HepG2 (cell line): ENCODE measurements around the gene MYOC. TPM values are rescaled to one million over a fixed set of nuclear protein-coding genes. Genes with fewer than 3 reads are reported as not detected.

Source experiments
- LRRFIP1 ChIP-seq: sonication (generic); formaldehyde crosslinking; conservative IDR thresholded peaks from 2 replicates; pipeline ENCODE4 v1.4.0; 2020; ENCODE audit warnings: missing genetic modification reagents
- STAG1 ChIP-seq: sonication (generic); formaldehyde crosslinking; IDR thresholded peaks from 2 replicates; pipeline ENCODE4 v1.4.0; 2020; ENCODE audit warnings: missing genetic modification reagents
- ZNF644 ChIP-seq: IDR thresholded peaks from 2 replicates; pipeline ENCODE4 v1.6.1; 2016; ENCODE audit warnings: low read depth
- polyA plus RNA-seq, 8 experiments: library from polyadenylated mRNA; depleted of rRNA in 3 of 8; stranded (reverse) in 7 of 8; unstranded in 1 of 8; fragments of >200 nt; fragmentation: Illumina TruSeq in 4 of 8; extraction: Trizol in 4 of 8; gene quantifications; 2 replicates each; pipeline versions ENCODE4 v1.2.1 to v1.2.3, GENCODE V29; 2011 to 2016; ENCODE audit warnings: low read depth in 4 of 8, missing spikeins in 1 of 8, mixed read lengths in 1 of 8; ENCODE audit not compliant: insufficient read depth in 1 of 8
- total RNA-seq, 5 experiments: library from RNA; depleted of rRNA; stranded (reverse); fragments of >200 nt; fragmentation: Illumina TruSeq; extraction: Trizol; gene quantifications; 2 replicates each; pipeline ENCODE4 v1.2.3, GENCODE V29; 2016; ENCODE audit warnings: low read depth in 1 of 5
- TF ChIP-seq, protein P1 (sequence below): sonication (generic); formaldehyde crosslinking; IDR thresholded peaks from 2 replicates; pipeline ENCODE4; 2020; ENCODE audit warnings: missing genetic modification reagents, mild to moderate bottlenecking, borderline replicate concordance

MYOC gene
- total and polyA plus RNA-seq, 2 of the 13 experiments (the other 11 are each of a cell fraction or from before 2014, with no cell fraction given) = not detected

DNA sequence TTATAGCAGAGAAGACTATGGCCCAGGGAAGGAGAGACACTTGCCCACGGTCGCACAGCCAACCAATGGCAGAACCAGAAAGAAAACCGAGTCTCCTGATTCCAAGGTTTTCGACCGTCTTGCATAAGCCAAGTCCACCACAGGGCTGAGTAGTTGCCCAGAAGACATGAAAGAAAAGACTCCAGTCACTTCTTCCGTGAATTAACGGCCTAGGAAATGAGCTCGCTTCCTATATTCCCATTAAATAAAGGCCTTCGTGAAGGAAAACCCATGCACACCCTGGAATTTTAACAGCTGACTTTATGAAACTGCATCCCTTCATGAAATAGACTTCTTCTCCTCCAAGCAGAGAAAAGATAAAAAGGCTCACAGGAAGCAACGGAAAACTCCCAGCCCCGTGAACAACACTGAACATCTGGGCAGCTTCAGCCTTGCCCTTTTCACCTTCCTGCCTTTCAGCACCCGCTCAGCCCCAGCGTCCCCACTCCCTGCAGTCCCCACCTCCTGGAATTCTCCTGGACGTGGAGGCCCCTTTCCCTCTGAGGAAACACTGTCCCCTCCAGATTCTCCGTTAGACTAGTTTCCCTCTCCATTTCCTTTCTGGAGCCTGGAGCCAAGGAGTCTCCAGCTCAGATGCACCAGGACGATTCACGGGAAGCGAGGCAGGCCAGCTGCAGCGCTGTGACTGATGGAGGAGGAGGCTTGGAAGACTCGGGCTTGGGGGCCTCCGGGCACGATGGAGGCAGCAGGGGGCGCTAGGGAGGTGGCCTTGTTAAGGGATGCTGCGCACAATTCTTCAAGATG lies 2.7 kb upstream of the MYOC start (continued):
- TF ChIP-seq LRRFIP1 = no peak
- TF ChIP-seq ZNF644 (CRISPR knock-in tag) = peak; percentile 71
- TF ChIP-seq STAG1 (CRISPR knock-in tag) = peak; percentile 35
- TF ChIP-seq, protein P1, sequence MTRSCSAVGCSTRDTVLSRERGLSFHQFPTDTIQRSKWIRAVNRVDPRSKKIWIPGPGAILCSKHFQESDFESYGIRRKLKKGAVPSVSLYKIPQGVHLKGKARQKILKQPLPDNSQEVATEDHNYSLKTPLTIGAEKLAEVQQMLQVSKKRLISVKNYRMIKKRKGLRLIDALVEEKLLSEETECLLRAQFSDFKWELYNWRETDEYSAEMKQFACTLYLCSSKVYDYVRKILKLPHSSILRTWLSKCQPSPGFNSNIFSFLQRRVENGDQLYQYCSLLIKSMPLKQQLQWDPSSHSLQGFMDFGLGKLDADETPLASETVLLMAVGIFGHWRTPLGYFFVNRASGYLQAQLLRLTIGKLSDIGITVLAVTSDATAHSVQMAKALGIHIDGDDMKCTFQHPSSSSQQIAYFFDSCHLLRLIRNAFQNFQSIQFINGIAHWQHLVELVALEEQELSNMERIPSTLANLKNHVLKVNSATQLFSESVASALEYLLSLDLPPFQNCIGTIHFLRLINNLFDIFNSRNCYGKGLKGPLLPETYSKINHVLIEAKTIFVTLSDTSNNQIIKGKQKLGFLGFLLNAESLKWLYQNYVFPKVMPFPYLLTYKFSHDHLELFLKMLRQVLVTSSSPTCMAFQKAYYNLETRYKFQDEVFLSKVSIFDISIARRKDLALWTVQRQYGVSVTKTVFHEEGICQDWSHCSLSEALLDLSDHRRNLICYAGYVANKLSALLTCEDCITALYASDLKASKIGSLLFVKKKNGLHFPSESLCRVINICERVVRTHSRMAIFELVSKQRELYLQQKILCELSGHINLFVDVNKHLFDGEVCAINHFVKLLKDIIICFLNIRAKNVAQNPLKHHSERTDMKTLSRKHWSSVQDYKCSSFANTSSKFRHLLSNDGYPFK (CRISPR knock-in tag) = peak; percentile 41; the same call in 1 of the 2 replicates
- TF ChIP-seq, all 625 proteins: peak for 16
